Fibroblast of upper back skin (primary cell): ENCODE data around the gene IL37.

Experiments used
- DNase-seq: peaks from one replicate; pipeline ENCODE4 v3.0.0-alpha.2; 2013

IL37 gene

DNA sequence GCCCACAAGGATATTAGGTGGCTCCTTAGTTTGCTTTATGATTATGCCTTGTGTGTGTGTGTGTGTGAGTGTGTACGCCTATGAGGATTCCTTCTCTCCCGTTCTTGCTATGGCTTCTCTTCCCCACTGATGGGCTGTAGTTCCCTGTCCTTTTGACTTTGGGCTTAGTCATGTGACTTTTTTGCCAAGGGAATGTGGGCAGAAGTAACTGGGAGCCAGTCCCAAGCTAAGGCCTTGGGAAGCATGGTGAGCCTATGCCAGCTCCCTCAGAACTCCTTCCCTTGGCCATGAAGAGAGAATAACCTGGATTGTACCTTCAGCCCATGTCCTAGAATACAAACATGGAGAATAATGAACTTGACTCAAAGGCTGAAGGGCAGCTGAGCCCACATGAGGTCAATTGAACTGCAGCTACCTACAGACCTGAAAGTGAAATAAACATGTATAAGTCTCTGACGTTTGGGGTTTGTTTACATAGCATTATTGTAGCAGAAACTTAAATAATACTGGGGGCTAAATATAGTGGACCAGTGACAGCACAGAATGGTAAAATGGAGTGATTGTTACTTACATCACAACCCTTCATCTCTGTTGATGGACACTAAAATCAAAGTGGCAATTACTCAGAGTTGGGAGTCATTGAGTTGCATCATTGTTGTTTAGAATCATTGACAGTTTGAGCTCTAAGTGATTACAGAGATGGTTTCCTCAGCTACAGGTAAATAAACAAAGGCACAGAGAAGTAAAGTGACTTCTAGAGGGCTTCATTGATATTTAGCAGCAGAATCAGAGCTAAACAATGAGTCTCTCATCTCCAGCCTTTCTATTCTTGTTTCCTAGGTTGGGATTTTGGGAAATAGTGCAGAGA, 51.6 kb downstream of the IL37 start:
- no peak for DNase-seq

DNA sequence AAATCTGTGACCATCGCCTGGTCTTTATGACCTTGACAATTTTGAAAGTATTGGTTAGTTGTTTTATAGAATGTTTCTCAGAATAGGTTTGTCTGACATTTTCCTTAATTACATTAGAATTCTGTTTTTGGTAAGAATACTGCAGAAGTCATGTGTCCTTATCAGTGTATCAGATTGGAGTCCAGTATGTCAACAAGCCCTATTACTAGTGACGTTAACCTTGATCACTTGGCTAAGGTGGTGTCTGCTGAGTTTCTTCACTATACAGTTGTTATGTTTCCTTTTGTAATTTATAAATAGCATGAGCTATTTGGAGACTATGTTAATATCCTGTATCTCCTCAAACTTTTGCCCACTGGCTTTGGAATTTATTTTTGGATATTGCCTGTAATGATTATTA, 56.1 kb downstream of the IL37 start:
- no peak for DNase-seq
